Measurements from ENCODE around the gene CACNG5. TPM values are rescaled to one million over a fixed set of nuclear protein-coding genes. Genes with fewer than 3 reads are reported as not detected.
A peak's percentile ranks its signal among the peaks of the same experiment; 100 is the strongest.

Gene CACNG5
- total and polyA plus RNA-seq, 3 donors from 2014 or later, result 0.55 TPM; not detected in 2

- intact Hi-C loops (cut with DNase I; ENCODE audit: low total_unique reads), result loop anchor here (10.0 kb wide), 1 partner anchor 196 kb away; no protein-coding TSS in a partner anchor
- no peak for TF ChIP-seq POLR2A (IDR thresholded peaks at IDR 0.05)
- TF ChIP-seq, protein P1, sequence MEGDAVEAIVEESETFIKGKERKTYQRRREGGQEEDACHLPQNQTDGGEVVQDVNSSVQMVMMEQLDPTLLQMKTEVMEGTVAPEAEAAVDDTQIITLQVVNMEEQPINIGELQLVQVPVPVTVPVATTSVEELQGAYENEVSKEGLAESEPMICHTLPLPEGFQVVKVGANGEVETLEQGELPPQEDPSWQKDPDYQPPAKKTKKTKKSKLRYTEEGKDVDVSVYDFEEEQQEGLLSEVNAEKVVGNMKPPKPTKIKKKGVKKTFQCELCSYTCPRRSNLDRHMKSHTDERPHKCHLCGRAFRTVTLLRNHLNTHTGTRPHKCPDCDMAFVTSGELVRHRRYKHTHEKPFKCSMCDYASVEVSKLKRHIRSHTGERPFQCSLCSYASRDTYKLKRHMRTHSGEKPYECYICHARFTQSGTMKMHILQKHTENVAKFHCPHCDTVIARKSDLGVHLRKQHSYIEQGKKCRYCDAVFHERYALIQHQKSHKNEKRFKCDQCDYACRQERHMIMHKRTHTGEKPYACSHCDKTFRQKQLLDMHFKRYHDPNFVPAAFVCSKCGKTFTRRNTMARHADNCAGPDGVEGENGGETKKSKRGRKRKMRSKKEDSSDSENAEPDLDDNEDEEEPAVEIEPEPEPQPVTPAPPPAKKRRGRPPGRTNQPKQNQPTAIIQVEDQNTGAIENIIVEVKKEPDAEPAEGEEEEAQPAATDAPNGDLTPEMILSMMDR (IDR thresholded peaks at IDR 0.05), result no peak
- no peak overlapping the region for H3K27ac ChIP-seq
These were observed 75.9 kb downstream of the CACNG5 start for GRCh38 chr17:66910651-66911285.

DNA sequence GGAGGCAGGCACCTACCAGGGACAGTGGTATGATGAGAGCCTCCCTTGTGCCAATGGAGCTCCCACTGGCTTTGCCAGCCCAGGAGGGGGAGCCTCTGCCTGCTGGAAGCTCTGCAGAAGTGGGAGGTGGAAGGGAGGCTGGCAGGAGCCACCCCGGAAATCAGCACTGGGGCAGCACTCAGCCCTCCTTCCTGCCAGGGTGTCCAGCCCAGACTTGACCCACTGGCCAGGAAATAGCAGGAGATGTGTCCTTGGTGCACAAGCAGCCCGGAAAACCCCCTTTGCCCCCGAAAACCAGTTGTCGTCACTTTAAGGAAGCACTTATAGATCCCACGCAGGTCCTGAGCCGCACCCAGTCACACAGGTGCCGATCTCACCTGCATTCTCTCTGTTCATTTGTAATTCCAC is 80.3 kb downstream of the CACNG5 start:
- H3K27ac ChIP-seq, result no peak overlapping the region
- intact Hi-C loops (cut with DNase I; ENCODE audit: low total_unique reads), result loop anchor here (10.0 kb wide), 1 partner anchor 200 kb away; no protein-coding TSS in a partner anchor
- H3K27me3 ChIP-seq, result no peaks in the 10 kb centered on the region
- DNase-seq, result peak; percentile 52
- H3K4me3 ChIP-seq, result no peak overlapping the region
- no peaks in the 10 kb centered on the region for H3K9me3 ChIP-seq
- WGBS, 2 donors, result 77 to 79% methylated on average over 7 of the region's 7 CpGs
- no peaks in the 10 kb centered on the region for H3K4me1 ChIP-seq
- no peak for TF ChIP-seq POLR2A (IDR thresholded peaks at IDR 0.05)
- H3K36me3 ChIP-seq (ENCODE audit: low read depth, missing control alignments), result no peaks in the 10 kb centered on the region

More at GRCh38 chr17:66910651-66911285, 75.9 kb downstream of the CACNG5 start:
- H3K9me3 ChIP-seq, result no peaks in the 10 kb centered on the region
- no peak for DNase-seq
- H3K27me3 ChIP-seq, result no peaks in the 10 kb centered on the region
- 91% methylated on average over 17 to 18 of the region's 18 CpGs for WGBS, 2 donors
- no peaks in the 10 kb centered on the region for H3K4me1 ChIP-seq
- no peaks in the 10 kb centered on the region for H3K36me3 ChIP-seq (ENCODE audit: low read depth, missing control alignments)
- no peak overlapping the region for H3K4me3 ChIP-seq

GRCh38 chr17:66915792-66916191 is 80.9 kb downstream of the CACNG5 start:
- 90 to 91% methylated on average over 11 of the region's 11 CpGs for WGBS, 2 donors
- intact Hi-C loops (cut with DNase I; ENCODE audit: low total_unique reads), result loop anchor here (10.0 kb wide), 1 partner anchor 201 kb away; no protein-coding TSS in a partner anchor

DNA sequence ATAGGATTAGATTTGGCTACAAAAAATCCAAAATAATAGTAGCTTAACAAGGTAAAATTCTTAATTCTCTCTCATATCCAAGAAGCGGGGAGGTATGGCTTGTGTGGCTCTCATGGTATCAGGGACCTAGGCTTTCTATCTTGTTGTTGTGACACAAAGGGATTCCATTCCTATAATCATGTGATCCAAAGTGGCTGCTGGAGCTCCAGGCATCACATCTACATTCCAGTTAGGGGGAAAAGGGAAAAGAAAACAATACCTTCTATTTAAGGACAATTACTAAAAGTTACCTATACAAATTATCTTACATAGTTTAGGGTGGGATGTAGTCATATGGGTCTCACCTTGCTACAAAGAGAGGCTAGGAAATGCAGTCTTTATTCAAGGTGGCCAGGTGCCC is 82.0 kb downstream of the CACNG5 start:
- no peak overlapping the region for H3K4me3 ChIP-seq
- no peaks in the 10 kb centered on the region for H3K9me3 ChIP-seq
- DNase-seq, result no peak
- TF ChIP-seq, protein P1 (IDR thresholded peaks at IDR 0.05), result no peak
- TF ChIP-seq POLR2A (IDR thresholded peaks at IDR 0.05), result no peak
- H3K27ac ChIP-seq, result no peak overlapping the region
- intact Hi-C loops (cut with DNase I; ENCODE audit: low total_unique reads), result loop anchor here (10.0 kb wide), 1 partner anchor 202 kb away; no protein-coding TSS in a partner anchor
- no peaks in the 10 kb centered on the region for H3K4me1 ChIP-seq
- no peaks in the 10 kb centered on the region for H3K36me3 ChIP-seq (ENCODE audit: low read depth, missing control alignments)
- 93 to 96% methylated on average over 1 of the region's 1 CpG for WGBS, 2 donors
- H3K27me3 ChIP-seq, result no peaks in the 10 kb centered on the region

More at GRCh38 chr17:66915792-66916191, 80.9 kb downstream of the CACNG5 start:
- no peak overlapping the region for H3K4me3 ChIP-seq
- H3K4me1 ChIP-seq, result no peaks in the 10 kb centered on the region
- TF ChIP-seq, protein P1 (IDR thresholded peaks at IDR 0.05), result no peak
- H3K36me3 ChIP-seq (ENCODE audit: low read depth, missing control alignments), result no peaks in the 10 kb centered on the region
- no peak for DNase-seq
- H3K27me3 ChIP-seq, result no peaks in the 10 kb centered on the region
- H3K9me3 ChIP-seq, result no peaks in the 10 kb centered on the region
- H3K27ac ChIP-seq, result no peak overlapping the region

DNA sequence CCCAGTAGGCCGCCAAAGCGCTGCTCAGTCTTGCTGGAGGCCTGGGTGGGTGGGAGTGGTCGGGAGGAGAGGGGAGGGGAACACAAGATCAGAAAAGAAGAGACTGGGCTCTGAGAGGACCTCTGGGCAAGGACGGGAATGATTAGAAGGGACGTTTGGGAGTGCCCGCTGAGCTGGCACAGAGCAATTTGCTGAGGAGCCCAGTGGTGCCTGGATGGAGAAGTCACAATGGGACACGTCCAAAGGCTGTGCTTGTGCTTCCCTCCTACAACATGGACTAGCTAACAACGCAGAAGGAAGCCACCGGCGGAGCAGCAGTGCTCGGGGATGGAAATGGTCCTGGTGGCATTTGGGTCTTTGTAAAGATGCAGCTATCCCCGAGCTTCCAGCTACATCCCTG is 84.0 kb downstream of the CACNG5 start:
- H3K9me3 ChIP-seq, result no peaks in the 10 kb centered on the region
- H3K4me3 ChIP-seq, result no peak overlapping the region
- intact Hi-C loops (cut with DNase I; ENCODE audit: low total_unique reads), result loop anchor here (10.0 kb wide), 1 partner anchor 204 kb away; no protein-coding TSS in a partner anchor
- 82 to 85% methylated on average over 11 to 12 of the region's 12 CpGs for WGBS, 2 donors
- no peaks in the 10 kb centered on the region for H3K27me3 ChIP-seq
- H3K4me1 ChIP-seq, result no peaks in the 10 kb centered on the region
- H3K36me3 ChIP-seq (ENCODE audit: low read depth, missing control alignments), result no peaks in the 10 kb centered on the region
- no peak for DNase-seq
- no peak for TF ChIP-seq POLR2A (IDR thresholded peaks at IDR 0.05)
- TF ChIP-seq, protein P1 (IDR thresholded peaks at IDR 0.05), result no peak
- no peak overlapping the region for H3K27ac ChIP-seq
